HG02943 (cell line): ENCODE data around the gene HELZ.

ENCODE experiments used
- ATAC-seq: cut with Tn5 transposase; IDR thresholded peaks from one replicate; pipeline ENCODE4 v1.9.1; 2021; ENCODE audit warnings: mild to moderate bottlenecking, low read depth, moderate library complexity; ENCODE audit not compliant: unreplicated experiment

HELZ gene

DNA sequence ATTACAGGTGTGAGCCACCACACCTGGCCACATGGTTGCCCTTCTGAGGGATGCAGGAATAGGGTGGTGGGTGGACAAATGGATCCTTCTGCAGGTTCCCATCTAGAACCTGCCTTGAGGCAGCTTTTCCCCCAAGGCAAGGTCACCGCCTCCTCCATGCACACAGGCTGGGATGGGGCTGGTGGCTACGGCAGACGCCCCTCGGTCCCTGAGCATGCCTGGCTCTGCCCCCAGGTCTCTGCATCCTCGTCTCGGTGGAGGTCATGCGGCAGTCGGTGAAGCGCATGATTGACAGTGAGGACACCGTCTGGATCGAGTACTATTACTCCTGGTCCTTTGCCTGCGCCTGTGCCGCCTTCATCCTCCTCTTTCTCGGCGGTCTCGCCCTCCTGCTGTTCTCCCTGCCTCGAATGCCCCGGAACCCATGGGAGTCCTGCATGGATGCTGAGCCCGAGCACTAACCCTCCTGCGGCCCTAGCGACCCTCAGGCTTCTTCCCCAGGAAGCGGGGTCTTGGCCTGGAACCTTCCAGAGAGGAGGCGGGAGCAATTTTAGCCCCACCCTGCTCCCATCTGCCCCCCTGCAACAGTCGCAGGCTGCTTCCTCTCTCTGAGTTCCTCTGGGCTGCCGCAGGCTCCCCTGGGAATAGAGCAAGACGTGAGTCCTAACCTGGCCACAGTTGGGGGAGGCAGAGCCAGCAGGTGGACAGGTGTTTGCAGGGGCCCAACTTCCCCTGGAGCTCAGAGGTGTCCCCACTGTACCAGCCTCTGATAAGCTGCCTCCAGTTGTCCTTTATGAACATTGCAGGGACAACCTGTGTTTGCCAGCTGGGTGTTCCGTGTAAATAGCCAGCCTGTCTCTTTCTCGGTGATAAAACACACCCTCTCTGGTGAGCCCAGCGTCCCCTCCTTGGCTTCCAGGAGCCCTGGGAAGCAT, 188.9 kb downstream of the HELZ start:
- ATAC-seq: no peak

DNA sequence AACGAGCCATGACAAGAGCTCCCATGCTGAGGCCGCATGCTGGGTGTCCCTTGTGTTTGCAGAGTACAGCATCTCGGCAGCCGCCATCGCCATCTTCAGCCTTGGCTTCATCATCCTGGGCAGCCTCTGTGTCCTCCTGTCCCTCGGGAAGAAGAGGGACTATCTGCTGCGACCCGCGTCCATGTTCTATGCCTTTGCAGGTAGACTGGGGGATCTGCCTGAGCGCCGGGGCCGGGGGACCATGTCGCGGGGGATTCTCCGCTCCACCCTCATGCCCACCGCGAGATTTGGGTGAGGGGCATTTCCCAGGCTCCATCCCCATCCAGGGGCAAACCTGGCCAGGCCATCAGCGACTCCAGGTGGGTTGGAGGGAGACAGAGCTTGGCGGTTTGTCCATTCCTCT, 190.0 kb downstream of the HELZ start:
- no peak for ATAC-seq

DNA sequence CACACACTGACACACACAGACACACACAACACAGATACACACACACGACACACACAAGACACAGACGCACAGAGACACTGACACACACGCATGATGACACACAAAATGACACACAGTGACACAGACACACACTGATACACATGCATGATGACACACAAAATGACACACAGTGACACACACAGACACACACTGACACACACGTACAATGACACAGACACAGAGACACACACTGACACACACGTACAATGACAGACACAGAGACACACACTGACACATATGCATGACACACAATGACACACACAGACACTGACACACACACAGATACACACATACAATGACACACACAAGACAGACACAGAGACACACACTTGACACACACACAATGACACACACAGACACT, 190.4 kb downstream of the HELZ start:
- no peak for ATAC-seq

DNA sequence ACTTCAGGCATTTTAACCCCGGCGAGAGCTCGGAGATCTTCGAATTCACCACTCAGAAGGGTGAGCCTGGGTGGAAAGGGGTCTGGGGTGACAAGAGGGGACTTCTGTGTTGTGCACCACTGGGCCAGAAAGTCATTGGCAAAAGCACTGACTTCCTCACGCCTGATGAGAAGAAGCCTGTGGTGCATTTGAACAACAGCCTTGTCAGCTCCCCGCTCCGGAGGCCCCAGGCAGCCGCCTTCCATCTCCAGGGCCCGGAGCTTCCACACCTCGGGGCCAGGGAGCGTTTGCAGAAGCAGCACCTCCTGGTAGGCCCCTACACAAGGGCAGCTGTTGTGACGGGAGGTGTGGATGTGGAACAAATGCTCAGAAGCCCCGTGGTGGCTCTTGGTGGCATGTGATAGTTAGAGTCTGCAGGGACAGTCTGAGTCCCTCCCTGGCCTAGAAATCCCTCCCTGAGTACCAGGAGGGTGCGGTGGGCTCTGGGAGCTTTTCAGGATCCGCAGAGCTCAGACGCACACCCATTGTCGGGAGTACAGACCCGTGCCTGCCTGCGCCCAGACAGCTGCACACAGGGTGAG, 190.9 kb downstream of the HELZ start:
- no peak for ATAC-seq

DNA sequence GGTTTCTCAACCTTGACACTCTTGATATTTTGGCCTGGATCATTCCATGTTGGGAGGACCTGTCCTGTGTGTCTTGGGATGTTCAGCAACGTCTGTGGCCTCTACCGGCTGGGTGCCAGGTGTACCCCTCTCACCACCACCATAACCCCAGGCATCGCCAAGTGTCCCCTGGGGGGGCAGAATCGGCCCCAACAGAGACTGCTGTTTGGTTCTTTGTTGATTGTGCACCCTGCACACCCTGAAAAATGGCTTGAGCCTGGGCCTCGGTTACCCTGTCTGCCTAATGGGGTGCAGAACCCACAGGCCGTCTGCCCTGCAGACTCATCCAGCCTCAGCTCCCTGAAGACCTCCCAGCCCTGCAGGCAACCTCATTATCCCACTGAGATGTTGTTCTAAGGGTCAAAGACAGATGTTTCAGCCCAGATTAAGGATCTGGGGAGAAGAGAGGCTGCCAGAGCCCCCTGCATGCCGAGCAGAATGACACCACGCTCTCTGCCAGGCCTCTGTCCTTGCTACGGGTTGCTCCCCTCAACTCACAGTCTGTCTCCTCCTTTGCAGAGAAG, 191.5 kb downstream of the HELZ start:
- no peak for ATAC-seq

DNA sequence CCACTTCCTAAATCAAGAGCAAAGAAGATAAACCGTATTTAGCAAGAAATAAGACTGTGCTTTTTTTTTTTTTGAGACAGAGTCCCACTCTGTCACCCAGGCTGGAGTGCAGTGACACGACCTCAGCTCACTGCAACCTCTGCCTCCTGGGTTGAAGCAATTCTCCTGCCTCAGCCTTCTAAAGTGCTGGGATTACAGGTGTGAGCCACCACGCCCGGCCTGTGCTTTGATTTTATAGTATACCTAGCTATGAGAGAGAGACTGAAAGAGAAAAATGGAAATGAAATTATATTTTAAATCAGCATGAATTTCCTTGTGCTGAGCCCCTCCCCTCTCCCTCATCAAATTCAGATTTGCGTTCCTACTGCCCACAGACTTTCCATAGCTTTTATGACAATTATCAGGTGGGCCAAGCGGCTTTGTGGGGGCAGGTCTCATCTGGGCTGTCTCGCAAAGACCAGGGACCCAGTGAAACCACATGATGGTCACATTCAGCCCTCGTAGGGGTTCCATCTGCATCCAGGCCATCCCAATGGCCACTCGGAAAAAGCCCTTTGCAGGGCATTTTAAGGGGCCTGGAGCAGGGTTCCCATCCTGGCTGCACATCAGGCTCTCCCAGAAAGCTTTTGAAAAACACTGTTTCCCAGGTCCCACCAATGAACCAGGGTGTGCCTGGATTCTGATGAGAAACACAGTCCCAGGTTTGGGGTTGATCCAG, 192.1 kb downstream of the HELZ start:
- no peak for ATAC-seq

DNA sequence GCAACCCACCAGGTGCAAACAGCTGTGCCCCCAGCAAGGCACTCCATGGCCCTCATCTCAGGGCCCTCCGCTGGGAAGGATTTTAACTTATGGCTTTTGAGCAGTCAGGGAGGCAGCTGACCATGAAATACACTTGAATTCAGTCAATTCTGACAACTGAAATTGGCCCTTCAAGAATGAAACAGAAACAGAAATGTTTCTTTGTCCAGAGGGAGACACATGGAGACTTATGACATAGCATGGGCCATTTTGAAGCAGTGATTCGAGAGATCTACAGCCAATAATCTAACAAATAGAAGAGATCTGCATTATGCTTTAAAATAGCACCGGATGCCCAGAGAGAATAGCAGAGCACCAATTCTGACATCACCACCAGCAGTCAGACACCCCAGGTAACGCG, 193.2 kb downstream of the HELZ start:
- ATAC-seq: no peak

DNA sequence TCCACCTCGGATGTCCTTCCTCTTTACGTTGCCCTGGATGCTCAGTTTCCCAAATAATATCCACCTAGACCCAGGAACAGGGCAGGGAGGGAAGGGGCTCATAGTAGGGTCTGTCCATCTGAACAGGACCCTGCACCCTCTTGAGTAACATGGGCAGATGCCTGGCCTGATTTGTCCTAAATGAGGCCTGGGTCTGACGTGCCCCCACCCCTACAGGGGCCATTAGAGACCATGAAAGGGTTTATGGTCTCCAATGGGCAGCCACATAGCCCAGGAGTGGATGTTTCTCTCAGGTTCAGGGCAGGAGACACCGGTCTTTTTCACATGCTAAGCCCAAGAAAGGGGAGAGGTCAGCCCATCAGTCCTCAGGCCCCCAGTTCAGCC, 193.8 kb downstream of the HELZ start:
- no peak for ATAC-seq

DNA sequence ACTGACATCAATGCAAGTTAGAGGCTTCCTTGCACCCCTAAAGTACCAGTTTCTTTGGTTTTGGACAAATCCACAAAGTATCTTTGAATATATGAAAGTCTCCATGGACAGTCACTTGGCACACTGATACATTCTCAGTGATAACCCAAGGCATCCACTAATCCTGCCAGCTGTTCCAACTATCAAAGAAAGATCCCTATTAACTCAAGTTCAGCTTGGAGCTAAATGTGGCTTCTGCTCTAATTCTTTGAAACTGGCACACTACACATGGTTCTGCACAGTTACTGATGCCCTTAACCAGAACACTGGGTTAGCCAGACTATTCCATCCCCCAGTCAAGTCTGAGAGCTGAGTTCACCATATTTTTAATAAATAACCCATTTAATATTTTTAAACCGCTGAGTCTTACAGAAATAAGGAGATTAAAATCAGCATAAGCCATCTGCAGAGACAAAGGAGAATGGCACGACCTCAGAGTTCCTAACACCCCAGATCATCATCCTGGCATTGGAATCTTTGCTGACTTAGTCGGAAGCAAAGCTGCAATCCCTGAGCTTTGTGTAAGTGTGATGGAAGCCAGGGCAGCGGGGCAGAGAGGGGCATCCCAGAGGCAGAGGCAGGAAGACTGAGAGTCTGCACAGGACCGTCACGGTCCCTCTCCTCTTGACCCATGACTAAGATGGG, 194.4 kb downstream of the HELZ start:
- ATAC-seq: no peak

DNA sequence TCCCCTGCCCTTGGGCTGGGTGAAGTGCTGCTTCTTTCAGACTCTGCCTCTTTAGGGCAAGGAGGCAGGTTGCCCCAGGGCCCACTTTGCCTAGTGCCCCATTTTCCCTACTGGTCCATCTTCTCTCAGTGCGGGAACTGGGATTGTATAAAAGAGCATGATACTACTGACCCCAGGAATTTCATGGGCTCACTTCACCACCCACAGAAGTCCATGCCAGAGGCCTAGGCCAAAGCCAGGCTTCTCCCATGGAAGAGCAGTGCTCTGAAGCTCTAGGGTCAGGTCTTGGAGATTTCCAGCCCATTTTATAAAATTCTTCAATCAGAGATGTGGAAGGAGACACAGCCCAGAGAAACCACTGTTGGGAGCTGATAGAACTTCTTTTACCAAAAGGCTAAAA, 194.9 kb downstream of the HELZ start:
- ATAC-seq: no peak

DNA sequence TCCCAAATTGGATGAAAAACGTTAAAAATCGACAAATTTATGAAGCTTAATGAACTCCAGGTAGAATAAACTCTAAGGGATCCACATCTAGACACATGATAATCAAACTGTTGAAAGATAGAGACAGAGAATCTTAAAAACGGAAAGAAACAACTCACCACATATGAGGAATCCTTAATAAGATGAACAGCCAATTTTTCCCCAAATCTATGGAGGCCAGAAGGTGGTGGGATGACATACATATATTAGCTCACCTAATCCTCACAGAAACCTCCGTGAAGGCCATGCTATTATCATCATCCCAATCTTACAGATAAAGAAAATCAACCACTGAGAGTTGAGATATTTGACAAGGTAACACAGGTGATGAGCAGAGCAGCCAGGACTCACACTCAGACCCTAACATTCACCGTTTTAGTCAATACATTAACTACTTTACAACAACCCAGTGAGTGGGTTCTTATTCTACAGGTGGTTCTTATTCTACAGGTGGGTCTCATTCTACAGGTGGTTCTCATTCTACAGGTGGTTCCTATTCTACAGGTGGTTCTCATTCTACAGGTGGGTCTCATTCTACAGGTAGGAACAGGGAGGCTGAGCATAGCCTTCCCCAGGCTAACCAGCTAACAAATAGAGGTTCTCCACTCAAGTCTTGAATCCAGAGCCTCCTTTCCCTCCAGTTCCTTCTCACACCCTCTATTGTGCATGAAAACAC, 195.8 kb downstream of the HELZ start:
- no peak for ATAC-seq

DNA sequence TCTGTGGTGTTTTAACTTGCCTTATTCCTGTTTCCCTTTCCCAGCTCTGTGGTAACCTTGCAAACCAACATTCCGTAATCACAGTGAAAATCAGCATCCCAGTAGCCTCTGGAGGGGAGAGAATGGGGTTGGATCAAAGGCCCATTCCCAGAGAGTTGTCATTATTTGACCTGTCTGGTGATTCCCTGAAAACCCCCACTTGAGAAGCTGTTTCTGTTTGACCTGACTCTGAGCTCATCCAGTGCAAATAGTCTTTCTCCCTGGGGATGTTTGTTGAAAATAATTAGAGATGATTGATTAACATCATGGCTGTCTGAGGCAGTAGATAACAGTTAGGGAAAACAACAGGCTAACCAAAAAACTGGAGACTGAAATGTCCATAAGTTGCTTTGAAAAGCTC, 197.6 kb downstream of the HELZ start:
- no peak for ATAC-seq

DNA sequence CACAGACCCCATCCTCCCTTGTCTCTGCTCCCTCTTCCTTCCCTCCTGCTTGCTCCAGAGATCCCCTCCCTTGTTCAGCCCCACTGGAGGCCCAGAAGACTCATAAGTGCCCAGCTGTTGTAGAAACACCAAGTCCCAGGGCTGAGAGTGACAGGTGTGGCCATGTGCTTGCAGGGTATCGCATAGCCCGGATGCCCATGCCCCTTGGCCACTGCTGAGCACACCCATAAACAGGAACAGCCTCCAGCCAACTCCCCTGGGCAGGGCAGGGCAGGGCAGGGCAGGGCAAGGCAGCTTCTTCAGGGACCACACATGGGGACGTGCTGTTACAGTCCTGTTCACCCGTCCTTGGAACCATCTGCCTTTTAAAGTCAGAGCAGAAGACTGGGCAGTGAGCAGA, 198.6 kb downstream of the HELZ start:
- no peak for ATAC-seq

DNA sequence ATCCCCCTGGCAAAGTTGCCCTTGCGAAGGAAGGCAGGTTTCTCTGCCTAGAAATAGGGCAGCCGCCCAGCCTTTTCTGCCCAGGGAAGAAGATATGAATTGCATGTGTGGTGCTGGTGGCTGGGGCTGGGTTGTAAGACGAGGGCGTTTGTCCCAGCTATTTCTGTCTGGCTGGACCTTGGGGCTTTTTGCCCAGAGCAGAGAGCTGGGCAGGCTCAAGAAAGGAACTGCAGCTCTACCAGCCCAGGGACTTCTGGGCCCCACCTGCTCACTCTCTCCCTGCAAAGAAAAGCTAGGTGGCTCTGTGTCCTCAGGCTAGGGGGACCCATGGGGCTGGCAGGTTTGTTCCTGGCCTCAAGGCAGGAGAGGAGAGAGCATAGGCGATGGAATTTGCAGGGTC, 200.1 kb downstream of the HELZ start:
- no peak for ATAC-seq

DNA sequence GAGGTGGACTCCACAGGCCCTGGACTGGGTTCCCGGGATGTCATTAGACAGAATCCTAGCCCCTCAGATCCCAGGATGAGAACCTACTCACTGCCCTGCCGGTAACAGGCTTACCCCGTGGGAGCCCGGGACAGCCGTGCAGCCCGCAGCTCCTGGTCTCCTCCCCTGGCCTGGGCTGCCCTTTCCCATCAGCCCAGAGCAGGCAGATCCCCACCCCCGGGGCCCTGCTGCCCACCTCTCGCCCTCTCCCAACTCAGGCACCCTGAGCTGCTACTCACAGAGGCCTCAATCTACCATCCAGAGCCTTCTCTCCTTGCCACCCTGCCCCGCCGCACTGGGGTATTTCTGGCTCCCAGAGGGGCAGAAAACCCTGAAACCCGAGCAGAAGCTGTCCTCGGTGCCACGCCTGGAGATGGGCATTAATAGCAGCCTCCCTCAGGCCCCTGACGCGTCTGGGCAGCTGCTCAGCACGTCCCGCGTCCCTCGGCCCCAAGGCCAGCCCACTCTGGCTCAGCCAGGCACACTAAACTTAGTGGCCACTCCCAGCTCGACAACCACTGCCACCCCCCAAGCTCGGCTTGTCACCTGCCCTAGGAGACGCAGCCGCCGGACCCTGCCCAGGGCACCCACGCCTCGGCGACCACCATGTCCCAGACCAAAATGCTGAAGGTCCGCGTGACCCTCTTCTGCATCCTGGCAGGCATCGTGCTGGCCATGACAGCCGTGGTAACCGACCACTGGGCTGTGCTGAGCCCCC, 200.8 kb downstream of the HELZ start, which contains the start of gene CACNG1:
Gene CACNG1 (plus strand): TSS at position 539 of the 757 bp plus-strand sequence. CDS start 107 bp downstream, at position 646.
- ATAC-seq: no peak

DNA sequence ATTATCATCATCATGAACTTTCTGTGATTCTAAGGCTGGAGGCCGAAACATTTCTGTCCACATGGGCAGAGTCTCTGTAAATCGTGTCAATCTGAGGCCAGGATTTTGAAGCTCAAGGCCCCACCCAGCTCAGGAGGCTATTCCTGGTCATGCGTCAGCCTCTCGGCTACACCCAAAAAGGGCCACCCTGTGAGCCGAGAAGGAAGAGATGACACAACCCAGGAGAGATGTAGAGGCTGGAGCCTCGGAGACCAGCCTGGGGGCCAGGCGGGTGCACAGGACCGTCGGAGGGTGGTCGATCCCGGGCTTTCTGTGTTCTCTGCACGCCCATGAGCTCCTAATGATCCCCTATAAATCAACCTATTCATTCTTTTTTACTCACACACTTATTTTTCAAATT, 201.7 kb downstream of the HELZ start:
- ATAC-seq: no peak

DNA sequence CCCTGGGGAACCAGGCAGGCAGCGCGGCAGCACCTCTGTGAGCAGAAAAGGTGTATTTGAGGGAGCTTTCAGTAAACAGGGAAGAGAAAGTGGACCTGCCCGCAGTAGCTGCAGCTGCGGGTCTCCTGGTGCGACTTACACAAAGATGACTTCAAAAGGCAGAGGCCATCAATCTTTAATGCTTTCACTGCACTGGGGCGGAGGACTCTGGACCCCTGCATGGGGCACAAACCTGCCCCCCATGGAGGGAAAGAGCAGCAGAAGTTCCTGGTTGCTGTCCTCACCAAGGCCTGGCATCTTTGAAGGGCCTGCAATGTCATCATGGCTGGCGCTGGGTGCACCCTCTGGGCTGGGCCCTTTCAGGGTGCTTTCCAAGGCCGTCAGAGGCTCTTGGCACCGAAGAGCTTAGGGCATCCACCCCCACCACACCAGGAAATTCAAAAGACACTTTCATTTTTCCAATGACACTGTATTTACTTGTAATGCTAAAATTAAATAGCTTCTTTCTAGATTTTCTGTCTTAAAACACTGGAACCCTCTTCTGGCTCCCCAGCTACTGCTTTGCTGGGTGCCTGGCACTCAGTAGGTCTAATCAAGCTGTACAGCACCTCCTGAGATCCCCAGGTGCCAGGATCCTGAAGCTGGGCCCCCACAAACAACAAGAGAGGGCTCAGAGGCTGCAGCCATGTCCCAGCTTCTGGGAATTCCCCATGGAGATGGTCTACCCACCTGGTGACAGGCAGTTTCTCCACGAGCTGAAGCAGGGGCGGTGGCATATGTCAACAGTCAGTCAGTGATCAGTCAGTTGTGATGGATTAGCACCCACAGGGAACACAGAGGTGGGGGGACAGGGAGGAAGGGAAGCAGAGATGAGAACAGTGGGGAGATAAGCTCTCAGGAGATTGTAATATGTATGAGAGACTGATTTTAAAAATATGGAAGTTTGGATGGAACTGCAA, 202.8 kb downstream of the HELZ start:
- ATAC-seq: no peak

DNA sequence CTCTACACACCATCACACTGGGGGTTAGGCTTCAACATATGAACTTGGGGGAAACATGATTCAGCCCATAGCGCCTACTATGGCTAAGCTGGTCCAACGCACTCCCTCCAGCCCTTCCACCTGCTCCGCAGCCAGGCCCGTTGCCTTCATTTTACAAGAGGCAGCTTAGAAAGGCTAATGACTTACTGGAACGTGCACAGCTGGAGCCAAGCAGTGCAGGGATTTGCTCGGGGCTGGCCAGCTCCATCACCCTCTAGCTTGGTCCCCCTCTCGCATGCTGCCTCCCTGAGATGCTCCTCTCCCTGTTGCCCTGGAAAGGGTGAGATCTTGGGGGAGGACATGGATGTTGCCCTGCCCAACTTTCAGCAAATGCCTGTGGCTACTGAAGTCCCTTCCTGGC, 203.5 kb downstream of the HELZ start:
- no peak for ATAC-seq
